Measurements from ENCODE around the gene TCERG1L.

Gene TCERG1L

GRCh38 chr10:131119626-131120355 is 191.7 kb downstream of the TCERG1L start:
- Histone ChIP-seq H3K36me3 (replicated peaks in 1 of 2; ENCODE audit: control insufficient read depth in 2 of 2, insufficient read depth in 2 of 2, low read length in 2 of 2) (no peaks in the 10 kb centered on the region), H3K23ac (ENCODE audit: low read depth, low read length, poor library complexity) (no peak overlapping the region), H3K9me3 (replicated peaks in 1 of 2; ENCODE audit: control insufficient read depth in 2 of 2, insufficient read depth in 1 of 2, low read depth in 1 of 2, low read length in 2 of 2) (peaks cover 0 to 4% of the 10 kb centered on the region in 2 donors), H3K4ac (ENCODE audit: low read length) (no peak overlapping the region), H2BK15ac (ENCODE audit: low read length) (no peak overlapping the region), H3K18ac (ENCODE audit: low read length) (no peak overlapping the region), H2AFZ (ENCODE audit: low read length) (no peak overlapping the region), H3K9ac (ENCODE audit: low read depth, low read length, poor library complexity) (no peak overlapping the region), H2BK120ac (ENCODE audit: low read depth, low read length) (no peak overlapping the region), H3K4me2 (ENCODE audit: insufficient read depth, low read length, poor library complexity, severe bottlenecking) (no peak overlapping the region), H3K79me1 (ENCODE audit: low read depth, low read length) (no peaks in the 10 kb centered on the region), H3K14ac (ENCODE audit: low read length) (no peak overlapping the region), H3K4me1 (ENCODE audit: control insufficient read depth in 2 of 2, insufficient read depth in 1 of 2, low read depth in 1 of 2, low read length in 2 of 2) (no peaks in the 10 kb centered on the region), H4K8ac (ENCODE audit: low read depth, low read length) (no peak overlapping the region), H4K91ac (ENCODE audit: low read depth, low read length, poor library complexity) (no peak overlapping the region), H3K27ac (replicated peaks; ENCODE audit: low read length) (no peak overlapping the region), H3K4me3 (ENCODE audit: low read length in 2 of 2) (no peak overlapping the region), H2AK5ac (ENCODE audit: low read depth, low read length) (no peak overlapping the region), H2BK5ac (ENCODE audit: low read length) (no peak overlapping the region), H3K27me3 (ENCODE audit: control insufficient read depth in 3 of 3, insufficient read depth in 3 of 3, low read depth in 1 of 3, low read length in 3 of 3) (no peaks in the 10 kb centered on the region), H2BK12ac (ENCODE audit: low read length) (no peak overlapping the region)
- WGBS, 2 donors (ENCODE audit: extremely low coverage in 2 of 2, insufficient read length in 2 of 2, insufficient replicate concordance in 1 of 2) = no CpG with 5 or more reads among the region's 17 CpGs
- DNase-seq (ENCODE audit: low spot score) = no peak

GRCh38 chr10:131117416-131118212 is 193.9 kb downstream of the TCERG1L start:
- H3K27me3 ChIP-seq (ENCODE audit: control insufficient read depth in 3 of 3, insufficient read depth in 3 of 3, low read depth in 1 of 3, low read length in 3 of 3) = no peaks in the 10 kb centered on the region
- peak overlapping the region; percentile 32 for H2BK15ac ChIP-seq (ENCODE audit: low read length)
- no peak overlapping the region for H3K27ac ChIP-seq (replicated peaks; ENCODE audit: low read length)
- no peak overlapping the region for H4K8ac ChIP-seq (ENCODE audit: low read depth, low read length)
- H2AFZ ChIP-seq (ENCODE audit: low read length) = no peak overlapping the region
- peaks cover 0 to 4% of the 10 kb centered on the region in 2 donors for H3K9me3 ChIP-seq (replicated peaks in 1 of 2; ENCODE audit: control insufficient read depth in 2 of 2, insufficient read depth in 1 of 2, low read depth in 1 of 2, low read length in 2 of 2)
- no peak overlapping the region for H3K18ac ChIP-seq (ENCODE audit: low read length)
- no peak overlapping the region for H4K91ac ChIP-seq (ENCODE audit: low read depth, low read length, poor library complexity)
- WGBS, 2 donors (ENCODE audit: extremely low coverage in 2 of 2, insufficient read length in 2 of 2, insufficient replicate concordance in 1 of 2) = no CpG with 5 or more reads among the region's 21 CpGs
- peak overlapping the region; percentile 41 for H2AK5ac ChIP-seq (ENCODE audit: low read depth, low read length)
- H3K4me1 ChIP-seq (ENCODE audit: control insufficient read depth in 2 of 2, insufficient read depth in 1 of 2, low read depth in 1 of 2, low read length in 2 of 2) = no peaks in the 10 kb centered on the region
- no peak for DNase-seq (ENCODE audit: low spot score)
- H2BK5ac ChIP-seq (ENCODE audit: low read length) = no peak overlapping the region
- no peak overlapping the region for H2BK12ac ChIP-seq (ENCODE audit: low read length)
- H3K4ac ChIP-seq (ENCODE audit: low read length) = no peak overlapping the region
- H3K23ac ChIP-seq (ENCODE audit: low read depth, low read length, poor library complexity) = peak overlapping the region; percentile 48
- no peaks in the 10 kb centered on the region for H3K36me3 ChIP-seq (replicated peaks in 1 of 2; ENCODE audit: control insufficient read depth in 2 of 2, insufficient read depth in 2 of 2, low read length in 2 of 2)
- no peak overlapping the region for H2BK120ac ChIP-seq (ENCODE audit: low read depth, low read length)
- H3K4me3 ChIP-seq (ENCODE audit: low read length in 2 of 2) = no peak overlapping the region
- no peaks in the 10 kb centered on the region for H3K79me1 ChIP-seq (ENCODE audit: low read depth, low read length)
- no peak overlapping the region for H3K9ac ChIP-seq (ENCODE audit: low read depth, low read length, poor library complexity)
- no peak overlapping the region for H3K14ac ChIP-seq (ENCODE audit: low read length)
- H3K4me2 ChIP-seq (ENCODE audit: insufficient read depth, low read length, poor library complexity, severe bottlenecking) = no peak overlapping the region

GRCh38 chr10:131116991-131117375 is 194.5 kb downstream of the TCERG1L start:
- H3K9ac ChIP-seq (ENCODE audit: low read depth, low read length, poor library complexity) = no peak overlapping the region
- peak overlapping the region; percentile 31 for H3K4ac ChIP-seq (ENCODE audit: low read length)
- H2AFZ ChIP-seq (ENCODE audit: low read length) = no peak overlapping the region
- H2BK5ac ChIP-seq (ENCODE audit: low read length) = no peak overlapping the region
- no peak overlapping the region for H3K27ac ChIP-seq (replicated peaks; ENCODE audit: low read length)
- H4K8ac ChIP-seq (ENCODE audit: low read depth, low read length) = no peak overlapping the region
- H3K79me1 ChIP-seq (ENCODE audit: low read depth, low read length) = no peaks in the 10 kb centered on the region
- H3K18ac ChIP-seq (ENCODE audit: low read length) = peak overlapping the region; percentile 53
- H3K36me3 ChIP-seq (replicated peaks in 1 of 2; ENCODE audit: control insufficient read depth in 2 of 2, insufficient read depth in 2 of 2, low read length in 2 of 2) = no peaks in the 10 kb centered on the region
- peak overlapping the region; percentile 19 for H2BK15ac ChIP-seq (ENCODE audit: low read length)
- no peaks in the 10 kb centered on the region for H3K27me3 ChIP-seq (ENCODE audit: control insufficient read depth in 3 of 3, insufficient read depth in 3 of 3, low read depth in 1 of 3, low read length in 3 of 3)
- no peak overlapping the region for H4K91ac ChIP-seq (ENCODE audit: low read depth, low read length, poor library complexity)
- no peak overlapping the region for H3K14ac ChIP-seq (ENCODE audit: low read length)
- no peak overlapping the region for H3K4me2 ChIP-seq (ENCODE audit: insufficient read depth, low read length, poor library complexity, severe bottlenecking)
- peak overlapping the region; percentile 75 for H2BK120ac ChIP-seq (ENCODE audit: low read depth, low read length)
- no peak for DNase-seq (ENCODE audit: low spot score)
- no peak overlapping the region for H3K23ac ChIP-seq (ENCODE audit: low read depth, low read length, poor library complexity)
- WGBS, 2 donors (ENCODE audit: extremely low coverage in 2 of 2, insufficient read length in 2 of 2, insufficient replicate concordance in 1 of 2) = no CpG with 5 or more reads among the region's 9 CpGs
- H2BK12ac ChIP-seq (ENCODE audit: low read length) = no peak overlapping the region
- H3K4me1 ChIP-seq (ENCODE audit: control insufficient read depth in 2 of 2, insufficient read depth in 1 of 2, low read depth in 1 of 2, low read length in 2 of 2) = no peaks in the 10 kb centered on the region
- H2AK5ac ChIP-seq (ENCODE audit: low read depth, low read length) = peak overlapping the region; percentile 40
- H3K4me3 ChIP-seq (ENCODE audit: low read length in 2 of 2) = no peak overlapping the region
- peaks cover 0 to 4% of the 10 kb centered on the region in 2 donors for H3K9me3 ChIP-seq (replicated peaks in 1 of 2; ENCODE audit: control insufficient read depth in 2 of 2, insufficient read depth in 1 of 2, low read depth in 1 of 2, low read length in 2 of 2)

Data from neuronal stem cell (in vitro differentiated cells).